HL-60 (cell line): ENCODE results near the gene SIRPB1.
"Not testable (repeated sequence)": the region's sequence is repeated elsewhere in the genome, so short reads cannot be mapped to it uniquely, and the experiment has no call there.

Experiments
- GABPA ChIP-seq: IDR thresholded peaks from 2 replicates; pipeline ENCODE4 v1.6.1; 2012; ENCODE audit warnings: low read depth
- POLR2AphosphoS5 ChIP-seq: IDR thresholded peaks from 2 replicates; pipeline ENCODE4 v1.6.1; 2012; ENCODE audit warnings: low read depth
- SPI1 ChIP-seq: IDR thresholded peaks from 2 replicates; pipeline ENCODE4 v1.6.1; 2012; ENCODE audit warnings: low read depth, mild to moderate bottlenecking, borderline replicate concordance
- TF ChIP-seq, protein P1 (sequence below): IDR thresholded peaks from one replicate; pipeline ENCODE4 v1.5.1; 2011; ENCODE audit warnings: low read length, control low read depth, inconsistent platforms; ENCODE audit not compliant: insufficient read depth
- TF ChIP-seq, protein P2 (sequence below): IDR thresholded peaks from 2 replicates; pipeline ENCODE4 v1.6.1; 2012; ENCODE audit warnings: low read depth; ENCODE audit not compliant: insufficient replicate concordance

DNA sequence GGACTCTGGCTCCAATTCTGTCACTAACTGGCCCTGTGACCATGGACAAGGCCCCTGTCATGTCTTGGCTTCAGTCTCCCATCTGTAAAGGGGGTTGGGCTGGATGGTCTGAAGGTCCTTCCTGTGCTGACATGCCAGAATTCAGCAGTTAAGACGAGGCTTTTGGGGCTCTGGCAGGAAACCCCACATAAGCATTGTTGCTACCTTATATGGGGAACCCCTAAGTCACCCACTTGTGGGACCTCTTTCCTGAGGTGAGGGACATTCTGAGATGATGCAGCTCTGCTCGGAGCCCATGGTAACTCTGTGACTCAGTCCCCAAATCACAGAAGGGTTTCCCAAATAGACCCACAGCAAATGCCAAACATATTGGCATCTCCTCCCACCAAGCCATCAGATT is 42.5 kb downstream of the SIRPB1 start:
- TF ChIP-seq, protein P1, sequence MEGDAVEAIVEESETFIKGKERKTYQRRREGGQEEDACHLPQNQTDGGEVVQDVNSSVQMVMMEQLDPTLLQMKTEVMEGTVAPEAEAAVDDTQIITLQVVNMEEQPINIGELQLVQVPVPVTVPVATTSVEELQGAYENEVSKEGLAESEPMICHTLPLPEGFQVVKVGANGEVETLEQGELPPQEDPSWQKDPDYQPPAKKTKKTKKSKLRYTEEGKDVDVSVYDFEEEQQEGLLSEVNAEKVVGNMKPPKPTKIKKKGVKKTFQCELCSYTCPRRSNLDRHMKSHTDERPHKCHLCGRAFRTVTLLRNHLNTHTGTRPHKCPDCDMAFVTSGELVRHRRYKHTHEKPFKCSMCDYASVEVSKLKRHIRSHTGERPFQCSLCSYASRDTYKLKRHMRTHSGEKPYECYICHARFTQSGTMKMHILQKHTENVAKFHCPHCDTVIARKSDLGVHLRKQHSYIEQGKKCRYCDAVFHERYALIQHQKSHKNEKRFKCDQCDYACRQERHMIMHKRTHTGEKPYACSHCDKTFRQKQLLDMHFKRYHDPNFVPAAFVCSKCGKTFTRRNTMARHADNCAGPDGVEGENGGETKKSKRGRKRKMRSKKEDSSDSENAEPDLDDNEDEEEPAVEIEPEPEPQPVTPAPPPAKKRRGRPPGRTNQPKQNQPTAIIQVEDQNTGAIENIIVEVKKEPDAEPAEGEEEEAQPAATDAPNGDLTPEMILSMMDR = not testable (repeated sequence)
- TF ChIP-seq SPI1, POLR2AphosphoS5, GABPA: not testable (repeated sequence)
- TF ChIP-seq, protein P2, sequence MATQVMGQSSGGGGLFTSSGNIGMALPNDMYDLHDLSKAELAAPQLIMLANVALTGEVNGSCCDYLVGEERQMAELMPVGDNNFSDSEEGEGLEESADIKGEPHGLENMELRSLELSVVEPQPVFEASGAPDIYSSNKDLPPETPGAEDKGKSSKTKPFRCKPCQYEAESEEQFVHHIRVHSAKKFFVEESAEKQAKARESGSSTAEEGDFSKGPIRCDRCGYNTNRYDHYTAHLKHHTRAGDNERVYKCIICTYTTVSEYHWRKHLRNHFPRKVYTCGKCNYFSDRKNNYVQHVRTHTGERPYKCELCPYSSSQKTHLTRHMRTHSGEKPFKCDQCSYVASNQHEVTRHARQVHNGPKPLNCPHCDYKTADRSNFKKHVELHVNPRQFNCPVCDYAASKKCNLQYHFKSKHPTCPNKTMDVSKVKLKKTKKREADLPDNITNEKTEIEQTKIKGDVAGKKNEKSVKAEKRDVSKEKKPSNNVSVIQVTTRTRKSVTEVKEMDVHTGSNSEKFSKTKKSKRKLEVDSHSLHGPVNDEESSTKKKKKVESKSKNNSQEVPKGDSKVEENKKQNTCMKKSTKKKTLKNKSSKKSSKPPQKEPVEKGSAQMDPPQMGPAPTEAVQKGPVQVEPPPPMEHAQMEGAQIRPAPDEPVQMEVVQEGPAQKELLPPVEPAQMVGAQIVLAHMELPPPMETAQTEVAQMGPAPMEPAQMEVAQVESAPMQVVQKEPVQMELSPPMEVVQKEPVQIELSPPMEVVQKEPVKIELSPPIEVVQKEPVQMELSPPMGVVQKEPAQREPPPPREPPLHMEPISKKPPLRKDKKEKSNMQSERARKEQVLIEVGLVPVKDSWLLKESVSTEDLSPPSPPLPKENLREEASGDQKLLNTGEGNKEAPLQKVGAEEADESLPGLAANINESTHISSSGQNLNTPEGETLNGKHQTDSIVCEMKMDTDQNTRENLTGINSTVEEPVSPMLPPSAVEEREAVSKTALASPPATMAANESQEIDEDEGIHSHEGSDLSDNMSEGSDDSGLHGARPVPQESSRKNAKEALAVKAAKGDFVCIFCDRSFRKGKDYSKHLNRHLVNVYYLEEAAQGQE = not testable (repeated sequence)
